ENCODE measurements around the gene GNA15. TPM values are rescaled to one million over a fixed set of nuclear protein-coding genes. Genes with fewer than 3 reads are reported as not detected.

GNA15 gene
- total RNA-seq, 4 donors from 2014 or later = 74.3 to 105 (median 84.2) TPM

DNA sequence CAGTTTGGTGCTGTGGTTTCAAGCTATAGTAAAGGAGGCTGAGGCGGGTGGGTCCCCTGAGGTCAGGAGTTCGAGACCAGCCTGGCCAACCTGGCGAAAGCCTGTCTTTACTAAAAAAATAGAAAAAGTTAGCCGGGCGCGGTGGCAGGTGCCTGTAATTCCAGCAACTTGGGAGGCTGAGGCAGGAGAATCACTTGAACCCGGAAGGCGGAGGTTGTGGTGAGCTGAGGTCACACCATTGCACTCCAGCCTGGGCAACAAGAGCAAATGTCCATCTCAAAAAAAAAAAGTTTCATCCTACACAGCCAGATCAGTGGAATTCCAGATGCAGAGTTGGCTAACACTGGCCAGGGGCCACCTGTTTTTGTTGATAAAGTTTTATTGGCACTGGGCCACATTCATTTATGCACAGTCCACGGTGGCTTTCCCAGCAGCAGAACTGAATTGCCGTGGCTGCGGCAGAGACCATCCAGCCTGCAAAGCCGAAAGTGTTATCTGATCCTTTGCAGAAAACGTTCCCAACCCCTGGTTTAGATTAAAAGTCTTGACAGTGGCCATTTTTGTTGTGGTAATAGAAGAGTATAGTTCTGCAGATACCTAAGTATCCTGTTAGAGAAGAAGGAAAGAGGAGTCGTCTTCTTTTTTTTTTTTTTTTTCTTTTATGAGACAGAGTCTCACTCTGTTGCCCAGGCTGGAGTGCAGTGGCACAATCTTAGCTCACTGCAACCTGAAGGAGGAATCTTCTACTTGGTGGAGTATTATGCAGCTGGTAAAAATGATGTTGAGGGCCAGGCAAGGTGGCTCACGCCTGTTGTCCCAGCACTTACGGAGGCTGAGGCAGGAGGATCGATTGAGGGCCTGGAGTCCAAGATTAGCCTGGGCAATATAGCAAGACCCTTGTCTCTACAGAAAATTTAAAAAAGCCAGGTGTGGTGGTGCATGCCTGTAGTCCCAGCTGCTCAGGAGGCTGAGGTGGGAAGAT is 58.6 kb downstream of the GNA15 start:
- no peak overlapping the region for H3K4me3 ChIP-seq (ENCODE audit: low read depth, poor library complexity, severe bottlenecking)
- DNase-seq (ENCODE audit: low spot score in 2 of 2) = no peak
- intact Hi-C loops (cut with DNase I; ENCODE audit: low total_unique reads) = no loop called here
- no peak for TF ChIP-seq CTCF (IDR thresholded peaks at IDR 0.05)
- no peak for TF ChIP-seq POLR2A (IDR thresholded peaks at IDR 0.05)
- 87 to 92% methylated on average over 17 of the region's 17 CpGs for WGBS, 2 donors

GRCh38 chr19:3196064-3196932 is 60.5 kb downstream of the GNA15 start:
- TF ChIP-seq CTCF (IDR thresholded peaks at IDR 0.05) (no peak), POLR2A (IDR thresholded peaks at IDR 0.05) (no peak)
- 91 to 95% methylated on average over 29 to 38 of the region's 42 CpGs for WGBS, 2 donors
- intact Hi-C loops (cut with DNase I; ENCODE audit: low total_unique reads) = no loop called here
- H3K4me3 ChIP-seq (ENCODE audit: low read depth, poor library complexity, severe bottlenecking) = no peak overlapping the region
- no peak for DNase-seq (ENCODE audit: low spot score in 2 of 2)

GRCh38 chr19:3196933-3197205 is 61.0 kb downstream of the GNA15 start:
- no peak for DNase-seq (ENCODE audit: low spot score in 2 of 2)
- H3K4me3 ChIP-seq (ENCODE audit: low read depth, poor library complexity, severe bottlenecking) = no peak overlapping the region
- TF ChIP-seq POLR2A (IDR thresholded peaks at IDR 0.05) = no peak
- intact Hi-C loops (cut with DNase I; ENCODE audit: low total_unique reads) = no loop called here
- 94 to 98% methylated on average over 12 to 14 of the region's 14 CpGs for WGBS, 2 donors

GRCh38 chr19:3198901-3199700 is 63.3 kb downstream of the GNA15 start:
- intact Hi-C loops (cut with DNase I; ENCODE audit: low total_unique reads) = no loop called here
- H3K4me3 ChIP-seq (ENCODE audit: low read depth, poor library complexity, severe bottlenecking) = no peak overlapping the region
- WGBS, 2 donors = 89 to 91% methylated on average over 36 to 43 of the region's 43 CpGs
- TF ChIP-seq CTCF (IDR thresholded peaks at IDR 0.05) = no peak
- no peak for TF ChIP-seq POLR2A (IDR thresholded peaks at IDR 0.05)
- no peak for DNase-seq (ENCODE audit: low spot score in 2 of 2)

DNA sequence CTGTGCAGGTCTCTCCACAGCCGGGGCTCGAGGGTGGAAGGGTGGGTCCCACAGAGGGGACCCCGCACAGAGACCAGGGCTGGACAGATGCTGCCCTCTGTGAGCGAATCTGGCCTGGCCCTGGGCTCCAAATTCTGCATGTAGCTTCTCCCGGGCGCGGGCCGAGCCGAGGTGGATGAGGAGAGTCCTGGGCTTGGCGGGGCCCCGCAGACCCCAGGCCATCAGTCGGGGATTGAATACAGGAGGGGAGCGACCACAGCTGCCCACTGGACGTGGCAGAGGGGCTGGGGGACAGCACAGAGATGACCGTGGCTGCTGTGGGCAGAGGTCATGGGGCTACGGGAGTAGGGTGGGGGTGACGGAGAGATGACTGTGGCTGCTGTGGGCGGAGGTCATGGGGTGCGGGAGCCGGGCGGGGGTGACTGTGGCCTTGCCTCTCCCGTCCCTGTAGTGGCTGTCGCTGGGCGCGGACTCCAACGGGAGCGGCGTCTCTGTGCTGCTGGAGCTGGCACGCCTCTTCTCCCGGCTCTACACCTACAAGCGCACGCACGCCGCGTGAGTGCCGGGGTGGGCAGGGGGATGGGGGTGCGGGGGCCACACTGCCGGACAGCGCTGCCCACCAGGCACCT is 65.4 kb downstream of the GNA15 start:
- intact Hi-C loops (cut with DNase I; ENCODE audit: low total_unique reads) = no loop called here
- WGBS, 2 donors = 91 to 95% methylated on average over 35 to 39 of the region's 39 CpGs
- no peak for DNase-seq (ENCODE audit: low spot score in 2 of 2)

More for the DNA sequence above, 65.4 kb downstream of the GNA15 start:
- H3K4me3 ChIP-seq (ENCODE audit: low read depth, poor library complexity, severe bottlenecking) = no peak overlapping the region
- TF ChIP-seq CTCF (IDR thresholded peaks at IDR 0.05) = no peak
- TF ChIP-seq POLR2A (IDR thresholded peaks at IDR 0.05) = no peak
